SK-N-MC (cell line): ENCODE data around the gene CTBP2.

Experiments used
- EZH2 ChIP-seq: fragments of 200-600 bp; sonication (generic); IDR thresholded peaks from one replicate; pipeline ENCODE4 v1.6.1; 2017; ENCODE audit warnings: antibody characterized with exemption
- POLR2AphosphoS5 ChIP-seq: IDR thresholded peaks from 2 replicates; pipeline ENCODE4 v1.6.1; 2012; ENCODE audit warnings: mild to moderate bottlenecking, low read depth, low read length, borderline replicate concordance

DNA sequence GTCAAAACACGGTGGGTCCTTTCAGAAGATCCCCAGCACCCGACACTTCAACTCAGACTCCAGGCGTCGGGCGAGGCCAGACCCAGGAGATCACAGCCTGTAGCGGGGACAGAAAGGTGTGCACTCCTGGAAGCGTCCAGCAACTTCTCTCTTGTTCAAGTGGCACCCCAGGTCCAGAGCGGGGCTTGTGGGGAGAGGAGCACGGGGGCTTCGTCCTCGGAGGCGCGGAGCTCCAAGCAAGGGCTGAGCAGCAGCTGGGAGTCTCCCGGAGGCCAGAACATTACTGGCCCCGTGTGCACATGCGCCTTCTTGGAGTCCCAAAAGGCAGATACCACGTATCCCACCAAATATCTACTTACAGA is 163.5 kb downstream of the CTBP2 start:
- no peak for TF ChIP-seq POLR2AphosphoS5
- TF ChIP-seq EZH2 = no peak
